Stimulated activated CD4-positive, alpha-beta T cell treated with anti-CD3 and anti-CD28 coated beads, Interleukin-2, amount 100 ng/mL, for 4 hours (primary cell): ENCODE measurements around the gene IMMP2L.
"Not testable (repeated sequence)": the region's sequence is repeated elsewhere in the genome, so short reads cannot be mapped to it uniquely, and the experiment has no call there.

Source experiments
- DNase-seq: peaks from one replicate; pipeline ENCODE4 v3.0.0-alpha.2; 2020; ENCODE audit warnings: low read depth

The IMMP2L gene

GRCh38 chr7:111329367-111330234, 232.7 kb downstream of the IMMP2L start:
- DNase-seq, result no peak

- no peak for DNase-seq
Measured at GRCh38 chr7:111328487-111328886, 233.8 kb downstream of the IMMP2L start.

GRCh38 chr7:111324776-111325175, 237.5 kb downstream of the IMMP2L start:
- DNase-seq, result no peak

- DNase-seq, result no peak
Measured at GRCh38 chr7:111324228-111324627, 238.1 kb downstream of the IMMP2L start.

- not testable (repeated sequence) for DNase-seq
Measured at GRCh38 chr7:111323670-111324069, 238.6 kb downstream of the IMMP2L start.

- no peak for DNase-seq
Measured at GRCh38 chr7:111320133-111320532, 242.2 kb downstream of the IMMP2L start.

- DNase-seq, result no peak
Measured at GRCh38 chr7:111312966-111313365, 249.3 kb downstream of the IMMP2L start.

- no peak for DNase-seq
Measured at GRCh38 chr7:111308691-111309090, 253.6 kb downstream of the IMMP2L start.

GRCh38 chr7:111301891-111302290, 260.4 kb downstream of the IMMP2L start:
- DNase-seq, result no peak

GRCh38 chr7:111294494-111294893, 267.8 kb downstream of the IMMP2L start:
- DNase-seq, result no peak

GRCh38 chr7:111292026-111292470, 270.2 kb downstream of the IMMP2L start:
- DNase-seq, result no peak

- DNase-seq, result no peak
Measured at GRCh38 chr7:111290982-111291381, 271.3 kb downstream of the IMMP2L start.

- no peak for DNase-seq
Measured at GRCh38 chr7:111290419-111290818, 271.9 kb downstream of the IMMP2L start.

- DNase-seq, result not testable (repeated sequence)
Measured at GRCh38 chr7:111288441-111288840, 273.9 kb downstream of the IMMP2L start.

- DNase-seq, result no peak
Measured at GRCh38 chr7:111282626-111283025, 279.7 kb downstream of the IMMP2L start.

GRCh38 chr7:111274857-111275256, 287.4 kb downstream of the IMMP2L start:
- DNase-seq, result no peak

GRCh38 chr7:111272092-111272491, 290.2 kb downstream of the IMMP2L start:
- DNase-seq, result no peak

- not testable (repeated sequence) for DNase-seq
Measured at GRCh38 chr7:111270794-111271193, 291.5 kb downstream of the IMMP2L start.

- DNase-seq, result no peak
Measured at GRCh38 chr7:111268941-111269340, 293.4 kb downstream of the IMMP2L start.

- DNase-seq, result no peak
Measured at GRCh38 chr7:111266613-111267012, 295.7 kb downstream of the IMMP2L start.

- no peak for DNase-seq
Measured at GRCh38 chr7:111265394-111265793, 296.9 kb downstream of the IMMP2L start.

GRCh38 chr7:111264981-111265380, 297.3 kb downstream of the IMMP2L start:
- no peak for DNase-seq

GRCh38 chr7:111264111-111264868, 298.0 kb downstream of the IMMP2L start:
- DNase-seq, result no peak
